IPS-20b (cell line): ENCODE measurements around the gene MAPK8IP3.
"Not testable (repeated sequence)": the region's sequence is repeated elsewhere in the genome, so short reads cannot be mapped to it uniquely, and the experiment has no call there.

Experiments
- H3K27ac ChIP-seq: one replicate; pipeline ENCODE4 v1.5.1; 2013; ENCODE audit warnings: low read length
- H3K27me3 ChIP-seq: 2 replicates; pipeline ENCODE4 v1.6.1; 2013; ENCODE audit warnings: mild to moderate bottlenecking, low read length, inconsistent platforms; ENCODE audit not compliant: insufficient read depth
- H3K36me3 ChIP-seq: 2 replicates; pipeline ENCODE4 v1.6.1; 2013; ENCODE audit warnings: low read depth, mild to moderate bottlenecking, inconsistent platforms, low read length, moderate library complexity; ENCODE audit not compliant: insufficient read depth
- H3K4me1 ChIP-seq: 2 replicates; pipeline ENCODE4 v1.6.1; 2013; ENCODE audit warnings: mild to moderate bottlenecking, control low read depth, inconsistent platforms, low read length, moderate library complexity; ENCODE audit not compliant: insufficient read depth
- H3K4me3 ChIP-seq: 2 replicates; pipeline ENCODE4 v1.5.1; 2013; ENCODE audit warnings: mild to moderate bottlenecking, low read length, inconsistent platforms
- H3K9ac ChIP-seq: 2 replicates; pipeline ENCODE4 v1.6.1; 2013; ENCODE audit warnings: low read depth, mild to moderate bottlenecking, inconsistent platforms, low read length, moderate library complexity
- H3K9me3 ChIP-seq: 2 replicates; pipeline ENCODE4 v1.6.1; 2013; ENCODE audit warnings: mild to moderate bottlenecking, low read depth, low read length, inconsistent platforms; ENCODE audit not compliant: insufficient read depth

The MAPK8IP3 gene

GRCh38 chr16:1705324-1705687 is 689 bp upstream of the MAPK8IP3 start:
- H3K27me3 ChIP-seq, H3K4me1 ChIP-seq, H3K9me3 ChIP-seq: not testable (repeated sequence)
- Histone ChIP-seq H3K9ac (peak overlapping the region; percentile 88), H3K36me3 (peaks cover 26% of the 10 kb centered on the region), H3K4me3 (peak overlapping the region; percentile 93), H3K27ac (peak overlapping the region; percentile 40)

GRCh38 chr16:1706386-1707192 is 594 bp downstream of the MAPK8IP3 start:
- H3K4me3 ChIP-seq: peak overlapping the region; percentile 93
- peak overlapping the region; percentile 88; the same call in 1 of the 2 replicates for H3K9ac ChIP-seq
- no peaks in the 10 kb centered on the region for H3K9me3 ChIP-seq
- H3K4me1 ChIP-seq: 0 out of 2 replicates have a peak, but pooled peaks cover 4% of the 10 kb centered on the region
- H3K36me3 ChIP-seq: peaks cover 14% of the 10 kb centered on the region
- H3K27me3 ChIP-seq: no peaks in the 10 kb centered on the region
- no peak overlapping the region for H3K27ac ChIP-seq

- H3K27ac ChIP-seq: no peak overlapping the region
- H3K36me3 ChIP-seq: peaks cover 6% of the 10 kb centered on the region
- peak overlapping the region; percentile 52; the same call in 1 of the 2 replicates for H3K9ac ChIP-seq
- no peaks in the 10 kb centered on the region for H3K9me3 ChIP-seq
- H3K4me1 ChIP-seq: 0 out of 2 replicates have a peak, but pooled peaks cover 4% of the 10 kb centered on the region
- no peaks in the 10 kb centered on the region for H3K27me3 ChIP-seq
- H3K4me3 ChIP-seq: peak overlapping the region; percentile 93
Observed at GRCh38 chr16:1707193-1707790, 1.3 kb downstream of the MAPK8IP3 start.

GRCh38 chr16:1708083-1708767 is 2.2 kb downstream of the MAPK8IP3 start:
- H3K9me3 ChIP-seq: no peaks in the 10 kb centered on the region
- H3K27ac ChIP-seq: no peak overlapping the region
- H3K36me3 ChIP-seq: 0 out of 2 replicates have a peak, but pooled peaks cover 2% of the 10 kb centered on the region
- peaks cover 9% of the 10 kb centered on the region; the same call in 1 of the 2 replicates for H3K4me1 ChIP-seq
- H3K4me3 ChIP-seq: peak overlapping the region; percentile 93; the same call in 1 of the 2 replicates
- no peak overlapping the region for H3K9ac ChIP-seq
- no peaks in the 10 kb centered on the region for H3K27me3 ChIP-seq

- Histone ChIP-seq H3K27me3 (no peaks in the 10 kb centered on the region), H3K9ac (no peak overlapping the region), H3K27ac (no peak overlapping the region), H3K4me1 (peaks cover 14% of the 10 kb centered on the region; the same call in 1 of the 2 replicates), H3K36me3 (no peaks in the 10 kb centered on the region), H3K4me3 (no peak overlapping the region), H3K9me3 (no peaks in the 10 kb centered on the region)
Observed at GRCh38 chr16:1708768-1709180, 2.8 kb downstream of the MAPK8IP3 start.

- peaks cover 20% of the 10 kb centered on the region; the same call in 1 of the 2 replicates for H3K4me1 ChIP-seq
Observed at GRCh38 chr16:1709356-1709755, 3.4 kb downstream of the MAPK8IP3 start.

GRCh38 chr16:1710811-1711507 is 5.0 kb downstream of the MAPK8IP3 start:
- Histone ChIP-seq H3K36me3 (no peaks in the 10 kb centered on the region), H3K9ac (no peak overlapping the region; the same call in 1 of the 2 replicates), H3K4me1 (peaks cover 23% of the 10 kb centered on the region; the same call in 1 of the 2 replicates), H3K4me3 (no peak overlapping the region), H3K27me3 (no peaks in the 10 kb centered on the region), H3K9me3 (no peaks in the 10 kb centered on the region), H3K27ac (no peak overlapping the region)

More at GRCh38 chr16:1709356-1709755, 3.4 kb downstream of the MAPK8IP3 start:
- Histone ChIP-seq H3K9me3 (no peaks in the 10 kb centered on the region), H3K36me3 (no peaks in the 10 kb centered on the region), H3K27ac (no peak overlapping the region), H3K9ac (no peak overlapping the region), H3K4me3 (no peak overlapping the region), H3K27me3 (no peaks in the 10 kb centered on the region)

GRCh38 chr16:1712791-1713261 is 6.8 kb downstream of the MAPK8IP3 start:
- H3K4me3 ChIP-seq: no peak overlapping the region
- H3K9me3 ChIP-seq: no peaks in the 10 kb centered on the region
- H3K4me1 ChIP-seq: peaks cover 19% of the 10 kb centered on the region; the same call in 1 of the 2 replicates
- no peak overlapping the region for H3K27ac ChIP-seq
- H3K27me3 ChIP-seq: no peaks in the 10 kb centered on the region
- H3K36me3 ChIP-seq: no peaks in the 10 kb centered on the region
- H3K9ac ChIP-seq: no peak overlapping the region

- Histone ChIP-seq H3K4me1 (peaks cover 19% of the 10 kb centered on the region; the same call in 1 of the 2 replicates), H3K27ac (no peak overlapping the region), H3K9ac (peak overlapping the region; percentile 34; the same call in 1 of the 2 replicates), H3K9me3 (no peaks in the 10 kb centered on the region), H3K4me3 (no peak overlapping the region), H3K27me3 (no peaks in the 10 kb centered on the region), H3K36me3 (no peaks in the 10 kb centered on the region)
Observed at GRCh38 chr16:1713331-1713730, 7.3 kb downstream of the MAPK8IP3 start.

- Histone ChIP-seq H3K27me3 (no peaks in the 10 kb centered on the region), H3K4me3 (no peak overlapping the region), H3K9ac (peak overlapping the region; percentile 34; the same call in 1 of the 2 replicates), H3K36me3 (no peaks in the 10 kb centered on the region), H3K27ac (no peak overlapping the region), H3K9me3 (no peaks in the 10 kb centered on the region), H3K4me1 (peaks cover 19% of the 10 kb centered on the region; the same call in 1 of the 2 replicates)
Observed at GRCh38 chr16:1713933-1714332, 7.9 kb downstream of the MAPK8IP3 start.

- peaks cover 19% of the 10 kb centered on the region; the same call in 1 of the 2 replicates for H3K4me1 ChIP-seq
- no peak overlapping the region for H3K4me3 ChIP-seq
- no peaks in the 10 kb centered on the region for H3K27me3 ChIP-seq
- H3K27ac ChIP-seq: no peak overlapping the region
- no peak overlapping the region; the same call in 1 of the 2 replicates for H3K9ac ChIP-seq
- H3K36me3 ChIP-seq: no peaks in the 10 kb centered on the region
- no peaks in the 10 kb centered on the region for H3K9me3 ChIP-seq
Observed at GRCh38 chr16:1715220-1715619, 9.2 kb downstream of the MAPK8IP3 start.
